Lung (tissue), 12 donors: ENCODE measurements around the gene FCRLA. TPM values are rescaled to one million over a fixed set of nuclear protein-coding genes. Genes with fewer than 3 reads are reported as not detected.

Source experiments
- ATAC-seq: fragments of 200-7000 bp; cut with Tn5 transposase; one replicate; pipeline ENCODE4 v1.9.1; 2020; ENCODE audit warnings: moderate number of reproducible peaks; ENCODE audit not compliant: insufficient read depth, low FRiP score
- DNase-seq, 3 donors: peaks; one replicate each; pipeline ENCODE4 v3.0.0-alpha.2; 2013 to 2017
- H3K27ac ChIP-seq, 2 donors: one replicate each; pipeline ENCODE4 v1.5.1; 2013; ENCODE audit warnings: mild to moderate bottlenecking in 2 of 2, moderate library complexity in 2 of 2, control low read depth in 1 of 2, inconsistent platforms in 1 of 2, low read depth in 1 of 2, low read length in 1 of 2
- H3K27me3 ChIP-seq, 3 donors: one replicate each; pipeline ENCODE4 v1.5.1; 2013; ENCODE audit warnings: low read length in 2 of 3; ENCODE audit not compliant: control insufficient read depth in 3 of 3, insufficient read depth in 3 of 3
- H3K36me3 ChIP-seq, 4 donors: one replicate each; pipeline ENCODE4 v1.5.1; 2013; ENCODE audit warnings: low read length in 4 of 4, mild to moderate bottlenecking in 1 of 4, moderate library complexity in 1 of 4; ENCODE audit not compliant: control insufficient read depth in 4 of 4, insufficient read depth in 4 of 4
- H3K4me1 ChIP-seq, 5 donors: one replicate each; pipeline ENCODE4 v1.5.1; 2013; ENCODE audit warnings: low read length in 5 of 5, mild to moderate bottlenecking in 2 of 5, moderate library complexity in 1 of 5; ENCODE audit not compliant: control insufficient read depth in 5 of 5, insufficient read depth in 5 of 5
- H3K4me3 ChIP-seq: one replicate; pipeline ENCODE4 v1.5.1; 2013; ENCODE audit warnings: mild to moderate bottlenecking, control low read depth, moderate library complexity
- H3K9ac ChIP-seq, 2 donors: one replicate each; pipeline ENCODE4 v1.5.1; 2013; ENCODE audit warnings: low read length in 2 of 2, control low read depth in 1 of 2; ENCODE audit not compliant: insufficient read depth in 1 of 2
- H3K9me3 ChIP-seq, 4 donors: one replicate each; pipeline ENCODE4 v1.5.1; 2013; ENCODE audit warnings: low read length in 3 of 4, mild to moderate bottlenecking in 1 of 4, moderate library complexity in 1 of 4; ENCODE audit not compliant: control insufficient read depth in 4 of 4, insufficient read depth in 3 of 4
- CTCF ChIP-seq: IDR thresholded peaks from 2 replicates; pipeline ENCODE4 v1.5.1; 2012; ENCODE audit warnings: mild to moderate bottlenecking; ENCODE audit errors: control extremely low read depth, extremely low read depth
- WGBS, 2 donors: extraction: QIAGEN DNeasy Blood & Tissue Kit; methylation state at CpG; one replicate each; pipeline ENCODE4 v1.1.7; 2013; 5-methylcytosine and 5-hydroxymethylcytosine counted together
- polyA plus RNA-seq, 2 donors: library from polyadenylated mRNA; stranded (reverse); fragments of 200-250 nt; gene quantifications; one replicate each; pipeline ENCODE4 v1.2.1, GENCODE V29; 2013
- total RNA-seq, 2 donors: library from RNA; depleted of rRNA in 1 of 2; stranded (reverse); fragments of >200 nt in 1 of 2; gene quantifications; one replicate each; pipeline ENCODE4 v1.2.1, GENCODE V29; 2014 to 2021
- donor health status: control.
- donor health status: control.
- donor health status: Bipolar disorder and iron deficiency.
- donor health status: healthy.
- donor health status: DM: yes; HTN: yes; CAD: no.

Gene FCRLA
- total and polyA plus RNA-seq, 4 donors: 0.14 to 3.9 (median 0.73) TPM

- no peak for ATAC-seq
- no peaks in the 10 kb centered on the region for H3K36me3 ChIP-seq
- peaks cover 0 to 9% (median 0%) of the 10 kb centered on the region in 5 donors for H3K4me1 ChIP-seq
- H3K4me3 ChIP-seq: no peak overlapping the region
- no peak for DNase-seq
- no peak overlapping the region for H3K9ac ChIP-seq
- no peak for TF ChIP-seq CTCF
- H3K9me3 ChIP-seq: no peaks in the 10 kb centered on the region
- H3K27me3 ChIP-seq: peaks cover 0 to 12% (median 5%) of the 10 kb centered on the region in 3 donors
- WGBS, 2 donors: 56 to 77% methylated on average over 6 of the region's 6 CpGs
- no peak overlapping the region for H3K27ac ChIP-seq
These were observed 23.1 kb downstream of the FCRLA start for GRCh38 chr1:161730050-161730564.

- no peak overlapping the region for H3K4me3 ChIP-seq
- no peaks in the 10 kb centered on the region for H3K36me3 ChIP-seq
- H3K4me1 ChIP-seq: peaks cover 0 to 1% (median 0%) of the 10 kb centered on the region in 5 donors
- H3K27ac ChIP-seq: no peak overlapping the region
- WGBS, 2 donors: 87 to 96% methylated on average over 6 of the region's 6 CpGs
- DNase-seq: no peak
- no peak for TF ChIP-seq CTCF
- H3K9me3 ChIP-seq: no peaks in the 10 kb centered on the region
- no peak overlapping the region for H3K9ac ChIP-seq
- H3K27me3 ChIP-seq: peaks cover 0 to 12% (median 8%) of the 10 kb centered on the region in 3 donors
- no peak for ATAC-seq
These were observed 24.2 kb downstream of the FCRLA start for GRCh38 chr1:161731241-161731640.

- WGBS, 2 donors: 74 to 92% methylated on average over 5 of the region's 5 CpGs
- Histone ChIP-seq H3K27ac (no peak overlapping the region), H3K4me1 (no peaks in the 10 kb centered on the region), H3K27me3 (peaks cover 0 to 12% (median 8%) of the 10 kb centered on the region in 3 donors), H3K9me3 (no peaks in the 10 kb centered on the region), H3K9ac (no peak overlapping the region), H3K36me3 (no peaks in the 10 kb centered on the region), H3K4me3 (no peak overlapping the region)
- ATAC-seq (no peak), DNase-seq (no peak)
- no peak for TF ChIP-seq CTCF
These were observed 25.1 kb downstream of the FCRLA start for GRCh38 chr1:161731981-161732718.
